ENCODE results near the gene GBGT1.

Gene GBGT1

DNA sequence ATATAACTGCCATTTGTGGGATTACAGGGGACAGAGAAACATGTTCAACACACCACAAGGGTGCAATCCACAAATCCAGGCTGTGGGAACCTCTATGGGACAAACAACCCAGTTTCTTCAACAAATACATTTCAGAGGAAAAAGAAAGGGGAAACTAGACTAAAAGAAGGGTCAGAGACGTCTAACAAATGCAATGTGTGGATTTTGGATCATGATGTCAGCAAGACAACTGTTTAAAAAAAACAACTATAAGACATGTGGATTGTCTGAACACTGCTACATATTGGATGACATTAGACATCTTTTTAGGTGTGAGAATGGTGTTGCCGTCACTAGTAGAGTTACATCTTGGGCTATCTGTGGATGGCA lies 38.8 kb downstream of the GBGT1 start:
- DNase-seq: no peak

DNA sequence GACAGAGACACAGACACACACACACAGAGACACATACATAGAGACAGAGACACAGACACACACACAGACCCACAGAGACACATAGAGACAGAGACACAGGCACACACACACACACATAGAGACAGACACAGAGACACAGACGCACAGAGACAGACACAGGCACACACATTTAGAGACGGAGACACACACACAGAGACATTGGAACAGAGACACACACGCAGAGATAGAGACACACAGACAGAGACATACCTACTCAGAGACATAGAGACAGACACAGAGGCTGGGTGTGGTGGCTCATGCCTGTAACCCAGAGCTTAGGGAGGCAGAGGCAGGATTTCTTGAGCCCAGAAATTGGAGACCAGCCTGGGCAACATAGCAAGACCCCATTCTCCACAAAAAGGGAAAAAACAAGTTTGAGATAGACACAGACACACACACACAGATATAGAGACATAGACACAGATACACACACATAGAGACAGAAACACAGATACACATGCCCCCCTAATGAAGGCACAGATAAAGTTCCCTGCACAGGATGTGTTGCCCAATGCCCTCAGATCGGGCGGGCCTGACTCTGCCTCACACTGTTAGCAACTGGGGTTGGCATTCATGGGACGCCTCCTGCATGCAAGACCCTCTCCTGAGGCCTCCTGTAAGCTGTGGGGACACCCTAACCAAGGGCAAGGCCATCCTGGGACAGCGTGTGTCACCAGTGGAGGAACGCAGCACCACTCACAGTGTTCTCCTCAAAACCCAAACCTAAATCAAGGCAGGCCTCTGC lies 39.4 kb downstream of the GBGT1 start:
- DNase-seq: no peak

DNA sequence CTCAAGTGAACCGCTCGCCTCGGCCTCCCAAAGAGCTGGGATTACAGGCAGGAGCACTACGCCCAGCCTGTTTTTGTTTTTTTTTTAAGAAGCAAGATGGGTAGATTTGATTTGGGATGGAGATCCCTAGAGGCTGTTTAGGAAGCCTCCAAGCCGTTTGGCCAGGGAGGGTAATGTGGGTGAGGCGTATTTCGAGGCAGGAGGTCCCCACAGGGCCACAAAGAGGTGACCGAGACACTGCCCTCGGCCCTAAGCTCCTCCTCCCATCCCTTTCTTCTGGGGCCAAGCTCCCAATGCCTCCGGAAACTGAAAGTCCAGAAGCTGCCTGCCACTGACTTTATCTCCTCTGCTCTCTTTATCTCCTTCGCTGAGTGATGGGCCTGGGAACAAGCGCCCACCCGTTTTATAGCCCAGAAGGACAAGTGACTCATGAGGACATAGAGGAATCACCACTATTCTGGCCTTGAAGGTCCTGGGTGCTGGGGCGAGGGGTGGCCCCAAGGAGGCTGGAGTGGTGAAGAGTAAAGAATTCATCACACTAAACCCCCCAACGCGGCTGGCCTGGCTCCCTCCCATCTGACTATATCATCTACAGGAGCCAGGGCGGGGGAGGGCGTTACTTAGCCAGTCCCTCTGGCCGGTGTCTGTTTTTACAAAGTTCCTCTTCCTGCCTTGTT lies 40.6 kb downstream of the GBGT1 start:
- no peak for DNase-seq

DNA sequence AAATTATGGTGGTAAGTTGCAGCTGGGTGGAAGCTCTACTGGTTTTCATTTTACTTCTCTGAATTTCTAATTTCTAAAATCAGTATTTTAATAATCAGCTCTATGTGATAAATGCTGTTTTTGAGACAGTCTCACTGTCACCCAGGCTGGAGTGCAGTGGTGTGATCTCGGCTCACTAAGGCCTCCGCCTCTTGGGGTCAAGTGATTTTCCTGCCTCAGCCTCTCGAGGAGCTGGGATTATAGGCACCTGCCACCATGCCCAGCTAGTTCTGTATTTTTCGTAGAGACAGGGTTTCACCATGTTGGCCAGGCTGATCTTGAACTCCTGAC lies 41.1 kb downstream of the GBGT1 start:
- no peak for DNase-seq

DNA sequence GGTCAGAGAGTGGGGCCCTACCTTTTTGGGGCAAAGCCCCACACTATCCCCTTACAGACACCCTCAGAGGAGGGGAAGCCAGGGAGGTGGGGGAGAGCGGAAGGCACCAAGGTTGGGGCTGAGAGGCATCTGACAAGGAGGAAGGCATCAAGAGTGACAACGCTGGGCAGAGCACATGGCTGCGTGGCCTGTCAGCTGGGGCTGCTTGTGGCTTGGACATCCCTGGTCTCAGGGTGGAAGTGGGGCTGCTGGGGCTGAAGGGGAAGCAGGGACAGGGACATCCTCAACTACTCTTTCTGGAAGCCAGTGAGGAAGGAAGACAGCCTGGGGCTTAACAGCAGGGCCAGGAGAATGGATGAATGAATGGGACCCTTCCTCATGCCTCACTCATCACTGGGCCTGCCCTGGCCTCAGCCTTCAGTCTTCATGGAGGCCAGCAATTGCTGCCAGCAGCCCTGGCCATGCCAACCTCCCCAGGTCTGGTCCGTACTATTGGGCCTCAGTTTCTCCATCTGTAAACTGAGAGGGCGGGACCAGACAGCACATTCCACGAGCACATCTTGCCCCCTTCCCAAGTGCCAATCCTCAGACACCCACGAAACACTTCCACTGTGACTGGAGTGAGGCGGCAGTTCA lies 41.7 kb downstream of the GBGT1 start:
- DNase-seq: no peak

DNA sequence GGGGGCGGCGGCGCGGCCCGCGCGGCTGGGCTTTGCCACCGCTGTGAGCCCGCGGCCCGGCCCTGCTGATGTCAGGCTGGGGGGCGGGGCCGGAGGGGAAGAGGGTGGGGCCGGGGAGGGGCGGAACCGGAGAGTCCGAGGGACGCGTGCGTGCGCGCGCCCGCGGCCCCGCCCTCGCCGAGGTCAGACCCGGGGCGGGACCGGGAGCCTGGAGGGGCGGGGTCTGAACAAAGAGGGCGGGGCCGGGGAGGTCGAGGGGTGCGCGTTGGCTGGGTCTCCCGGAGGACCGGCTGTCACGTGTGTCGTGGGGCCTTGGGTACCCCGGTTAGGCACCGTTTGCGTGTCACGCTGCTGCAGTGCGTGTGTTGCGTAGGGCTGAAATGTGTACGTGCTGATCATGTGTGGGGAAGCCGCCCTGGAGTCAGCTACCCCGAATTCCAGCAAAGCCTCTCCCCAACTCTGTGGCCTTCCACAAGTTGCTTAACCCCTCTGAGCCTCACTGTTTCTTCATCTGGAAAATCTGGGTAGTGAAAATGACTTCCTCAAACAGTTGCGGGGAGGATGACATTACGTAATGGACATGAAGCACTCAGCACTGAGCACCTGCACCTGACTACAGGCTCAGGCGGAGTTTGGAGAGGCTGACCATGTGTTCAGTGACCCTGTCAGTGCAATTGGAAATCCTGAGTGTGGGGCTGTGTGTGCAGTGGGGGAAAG lies 42.4 kb downstream of the GBGT1 start, which contains the start of gene RALGDS:
Gene RALGDS (minus strand): TSS at position 43 of the 717 bp plus-strand sequence. CDS start 86 bp downstream, outside the sequence.
- DNase-seq: peak; percentile 57

DNA sequence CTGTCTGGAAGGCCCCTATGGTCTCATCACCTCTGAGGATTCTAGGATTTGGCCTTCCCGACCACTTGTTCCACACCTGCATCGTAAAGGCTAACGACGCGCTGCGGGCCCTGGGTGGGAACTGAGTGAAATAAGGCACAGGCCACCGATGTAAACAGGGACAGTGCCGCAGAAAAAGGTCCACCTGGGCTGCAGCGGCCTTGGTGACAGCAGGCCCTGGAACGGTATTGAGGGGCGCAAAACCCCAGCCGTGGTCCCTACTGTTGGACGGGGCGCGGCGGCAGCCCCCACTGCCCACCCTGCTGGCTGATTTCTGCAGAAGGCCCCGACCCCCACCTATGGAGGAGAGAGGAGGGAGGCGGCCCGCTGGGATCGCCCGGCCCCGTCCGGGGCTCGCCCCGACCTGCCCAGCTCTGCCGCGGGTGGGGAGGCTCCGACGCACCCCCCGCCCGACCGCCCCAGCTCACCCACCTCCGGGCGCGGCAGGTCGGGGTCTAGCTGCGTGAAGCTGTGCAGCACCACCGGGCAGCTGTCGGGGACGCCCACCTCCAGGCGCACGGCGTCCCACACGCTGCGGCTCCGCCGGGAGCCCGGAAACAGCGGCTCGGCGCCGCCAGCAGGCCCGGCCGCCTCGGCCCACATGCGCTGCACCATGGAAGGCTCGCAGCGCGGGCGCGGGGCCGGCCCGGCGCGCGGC lies 43.1 kb downstream of the GBGT1 start:
- peak; percentile 11 for DNase-seq

DNA sequence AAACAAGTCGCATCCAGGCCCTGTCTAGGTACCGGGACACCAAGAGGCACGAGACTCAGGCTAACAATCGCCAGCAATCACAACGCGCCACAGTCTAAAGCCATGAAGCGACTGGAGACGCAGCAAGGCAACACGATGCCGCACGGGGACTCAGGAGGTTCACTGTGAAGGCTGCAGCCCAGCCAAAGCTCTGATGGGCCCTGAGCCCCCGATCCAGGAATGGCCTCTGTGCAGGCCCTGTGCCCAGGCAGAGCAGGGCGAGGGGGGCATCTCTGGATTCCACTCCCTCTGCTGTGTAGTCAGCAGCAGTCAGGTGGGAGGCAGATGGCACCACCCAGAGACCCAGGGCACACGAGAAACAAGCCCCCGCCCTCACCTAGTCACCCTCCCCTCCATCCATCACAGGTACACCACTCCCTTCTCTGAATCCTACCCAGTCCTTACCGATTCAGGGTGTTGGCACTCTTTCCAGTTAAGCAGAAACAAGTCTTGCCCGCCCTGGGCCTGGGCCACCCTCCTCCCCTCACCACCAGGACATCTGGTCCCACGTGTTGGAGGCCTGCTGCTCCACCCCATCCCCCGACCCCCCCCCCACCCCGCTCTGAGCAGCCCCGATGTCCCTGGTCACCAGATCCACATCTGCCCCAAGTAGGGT lies 43.7 kb downstream of the GBGT1 start:
- peak; percentile 20 for DNase-seq

DNA sequence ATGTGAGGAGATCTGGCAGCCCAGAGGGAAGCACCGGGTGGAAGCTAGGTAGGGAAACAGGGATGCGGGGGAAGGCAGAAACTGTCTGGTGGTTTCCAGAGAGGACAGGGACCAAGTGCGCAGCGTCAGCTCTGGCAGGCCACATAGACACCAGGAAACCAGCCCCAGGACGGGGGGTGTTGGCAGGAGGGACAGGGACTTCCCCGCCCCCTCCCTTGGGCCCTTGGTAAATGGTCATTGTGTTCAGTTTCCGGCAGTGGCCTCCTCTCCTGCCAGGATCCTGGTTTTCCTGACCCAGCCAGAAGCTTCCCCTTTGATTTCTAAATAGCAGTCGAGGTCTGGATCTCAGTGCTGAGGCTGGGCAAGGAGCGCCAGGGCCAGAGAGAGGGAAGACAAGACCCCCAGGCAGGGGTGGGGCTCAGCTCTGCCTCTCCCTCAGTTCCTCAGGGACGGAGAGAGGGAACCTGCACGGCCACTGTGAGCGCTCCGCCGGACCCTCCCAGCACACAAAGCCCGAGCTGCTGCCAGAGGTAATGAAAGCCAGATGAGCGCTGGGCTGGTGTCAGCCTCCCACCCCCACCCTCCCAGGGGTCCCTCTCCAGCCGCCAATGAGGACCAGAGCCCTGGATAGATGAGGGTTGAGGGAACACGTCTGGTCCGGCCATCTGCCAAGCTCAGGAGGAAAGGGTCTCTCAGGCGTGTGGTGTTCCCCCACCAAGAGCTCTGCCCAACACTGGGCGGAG lies 44.4 kb downstream of the GBGT1 start:
- DNase-seq: peak; percentile 42

DNA sequence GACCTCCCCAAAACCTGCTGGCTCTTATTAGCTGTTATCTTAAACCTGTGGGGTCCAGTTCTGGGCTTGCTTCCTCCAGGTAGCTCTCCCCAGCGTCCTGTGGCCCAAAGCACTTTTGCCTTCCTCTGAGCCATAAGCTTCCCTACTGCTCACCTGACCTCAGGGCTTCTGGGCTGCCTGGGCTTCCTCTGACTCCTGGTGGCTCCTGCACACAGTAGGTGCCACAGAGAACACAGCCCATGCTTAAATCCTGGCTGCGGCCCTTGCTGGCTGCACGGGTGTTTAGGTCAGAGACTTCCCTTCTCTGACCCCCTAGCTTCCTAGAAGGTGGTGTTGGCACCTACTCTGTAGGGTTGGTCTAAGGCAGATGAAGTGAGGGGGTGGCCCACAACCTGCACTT lies 45.1 kb downstream of the GBGT1 start:
- no peak for DNase-seq

DNA sequence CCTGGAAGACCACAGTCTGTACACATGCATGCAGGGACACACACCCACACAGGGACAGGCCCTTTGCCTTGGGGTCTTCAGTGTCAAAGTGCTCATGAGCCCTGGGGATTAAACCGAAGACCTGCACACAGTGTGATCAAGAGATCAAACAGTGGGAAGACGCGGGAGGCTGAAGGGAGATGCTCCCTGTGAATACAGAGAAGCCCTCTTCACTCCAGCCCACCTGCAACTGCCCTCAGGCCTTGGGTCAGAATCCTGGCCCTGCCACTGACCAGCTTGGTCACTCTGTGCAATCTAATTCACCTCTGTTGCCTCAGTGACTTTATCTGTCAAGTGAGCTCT lies 45.6 kb downstream of the GBGT1 start:
- DNase-seq: no peak

DNA sequence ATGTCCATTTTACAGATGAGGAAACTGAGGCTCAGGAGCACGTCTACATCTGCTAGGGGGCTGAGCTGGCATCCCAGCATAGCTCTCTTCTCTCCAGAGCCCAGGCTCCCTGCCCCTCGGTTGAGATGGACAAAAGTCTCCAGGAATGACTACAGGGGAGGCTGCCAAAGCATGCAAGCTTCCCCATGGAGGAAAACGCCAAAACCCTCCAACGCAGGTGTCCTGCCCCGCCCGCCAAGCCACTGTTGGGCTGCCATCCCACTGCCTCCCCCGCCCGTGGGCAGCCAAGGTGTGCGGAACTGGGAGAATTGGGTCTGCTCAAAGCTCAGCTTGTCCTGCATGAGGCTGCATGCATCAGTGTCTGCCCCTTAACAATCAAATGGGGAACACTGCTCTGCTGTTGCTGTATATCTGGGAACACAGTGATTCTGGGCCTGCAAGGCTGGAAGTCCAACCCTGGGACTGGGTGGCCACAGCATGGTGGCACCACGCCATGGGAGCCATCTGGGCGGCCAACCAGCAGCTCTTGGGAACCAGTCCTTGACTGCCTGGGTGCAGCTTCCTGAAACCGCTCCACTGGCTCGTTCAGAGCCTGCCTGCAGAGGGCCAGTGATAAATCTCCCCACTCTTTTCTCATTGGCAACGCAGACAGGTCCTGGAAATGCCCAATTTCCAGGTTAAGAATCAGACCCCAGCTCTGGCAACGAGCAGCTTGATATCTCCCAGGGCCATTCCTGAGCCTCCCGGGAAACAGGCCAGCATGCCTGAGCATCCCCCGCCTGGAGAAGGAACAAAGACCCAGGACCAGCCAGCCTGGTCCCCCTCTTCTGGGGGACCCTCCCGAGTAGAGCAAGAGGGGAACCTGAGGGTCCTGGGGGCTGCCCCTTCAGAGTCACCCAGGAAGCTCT lies 46.2 kb downstream of the GBGT1 start:
- DNase-seq: no peak

DNA sequence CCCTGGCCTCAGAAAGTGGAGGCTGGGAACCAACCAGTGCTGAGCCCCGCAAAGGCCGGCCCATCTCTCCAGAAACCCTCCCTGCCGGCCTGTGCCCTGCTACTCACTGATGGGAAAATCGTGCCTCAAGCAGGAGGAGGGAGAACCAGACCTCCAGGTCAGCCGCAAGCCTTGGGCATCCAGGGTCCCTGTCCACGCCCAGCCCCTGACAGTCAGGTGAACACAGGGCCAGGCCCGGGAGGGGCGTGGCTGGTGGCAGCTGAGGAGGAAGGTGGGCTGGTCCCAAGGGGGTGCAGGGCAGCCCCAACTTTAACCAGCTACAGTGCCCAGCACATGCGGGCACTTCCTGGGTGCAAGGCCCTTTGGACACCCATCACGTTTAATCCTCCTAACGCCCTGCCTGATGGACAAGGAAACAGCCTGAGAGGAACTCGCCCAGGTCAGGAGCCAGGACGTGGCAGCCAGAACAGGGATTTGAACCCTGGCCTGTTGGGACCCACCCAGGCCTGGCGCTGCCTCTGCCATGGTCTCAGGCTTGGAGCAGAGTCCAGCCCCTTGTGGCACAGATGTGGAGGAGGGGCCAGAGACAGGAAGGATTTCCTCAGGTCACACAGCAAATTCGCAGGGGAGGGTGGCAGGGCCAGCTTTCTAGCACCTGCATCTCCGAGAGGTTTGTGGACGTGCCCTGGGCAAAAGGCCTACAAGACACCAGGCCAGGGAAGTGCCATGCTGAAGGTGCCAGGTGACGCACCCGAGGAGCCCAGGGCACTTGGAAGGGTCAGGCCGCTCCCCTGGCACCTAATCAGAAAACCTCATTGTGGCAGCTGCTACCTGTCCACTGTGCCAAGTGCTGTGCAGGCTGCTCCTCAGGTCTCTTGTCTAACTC lies 47.1 kb downstream of the GBGT1 start:
- no peak for DNase-seq

DNA sequence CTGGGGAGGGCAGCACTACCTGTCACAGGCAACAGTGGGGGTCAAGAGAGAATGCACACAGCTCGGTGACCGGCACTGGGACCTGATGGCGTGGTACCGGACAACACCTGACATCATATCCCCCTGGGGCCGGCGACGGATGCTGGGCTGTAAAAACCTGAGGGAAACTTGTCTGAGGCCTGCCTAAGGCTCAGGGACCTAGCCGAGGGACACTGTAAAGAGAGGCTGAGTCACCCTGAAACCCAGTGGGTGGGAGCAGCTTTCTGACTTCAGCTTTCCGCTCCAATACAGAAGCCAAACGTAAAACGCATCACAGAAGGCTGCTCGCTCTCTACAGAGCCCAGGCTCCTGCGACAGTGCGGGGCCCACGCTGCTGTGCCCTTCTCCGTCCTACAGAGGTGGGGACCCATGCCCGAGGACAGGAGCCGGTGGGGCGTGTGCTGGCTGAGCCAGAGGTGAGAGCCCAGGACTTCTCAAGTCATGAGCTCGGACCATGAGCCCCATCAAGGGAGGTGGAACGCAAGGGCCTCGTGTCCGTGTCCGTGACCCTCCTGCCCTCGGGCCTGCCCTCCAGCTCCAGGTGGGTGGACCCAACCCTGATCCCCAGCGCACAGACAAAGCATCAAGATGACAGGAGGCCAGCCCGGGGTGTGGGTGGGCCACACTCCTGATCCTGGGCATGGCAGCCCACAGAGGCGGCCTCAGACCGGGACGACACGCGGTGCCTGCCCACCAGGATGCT lies 47.9 kb downstream of the GBGT1 start:
- no peak for DNase-seq

DNA sequence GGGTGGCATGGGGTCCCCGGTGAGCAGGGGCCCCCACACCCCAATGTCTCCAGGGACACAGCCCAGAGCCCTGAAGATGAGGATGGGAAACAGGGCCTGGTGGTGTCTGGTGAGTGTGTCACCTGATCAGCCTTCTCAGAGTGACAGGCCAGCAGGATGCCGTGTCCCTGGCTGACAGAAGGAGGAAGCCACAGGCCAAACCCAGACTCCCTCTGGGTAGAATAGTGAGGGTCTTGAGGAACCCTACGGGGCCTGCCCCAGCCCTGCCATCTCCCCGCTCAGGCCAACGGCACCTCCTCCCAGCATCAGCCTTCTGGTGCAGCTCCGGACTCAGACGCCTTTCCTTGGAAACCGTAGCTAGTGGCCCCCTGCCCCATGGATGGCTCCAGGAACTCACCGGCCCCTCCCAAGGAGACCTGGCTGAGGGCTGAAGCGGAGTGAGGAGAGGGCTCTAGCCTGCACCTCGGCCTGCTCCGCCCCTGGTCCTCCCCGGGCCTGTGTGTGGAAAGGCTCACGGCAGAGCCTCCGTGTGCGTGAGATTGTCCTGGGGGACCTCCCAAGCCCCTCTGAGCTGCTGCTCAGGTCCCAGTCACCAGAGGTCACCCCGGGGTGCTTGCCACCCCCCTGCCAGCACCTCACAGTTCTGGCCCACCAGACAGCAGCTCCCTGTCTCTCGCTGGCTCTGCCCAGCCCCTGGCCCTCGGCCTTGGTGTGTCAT lies 48.7 kb downstream of the GBGT1 start:
- DNase-seq: no peak

DNA sequence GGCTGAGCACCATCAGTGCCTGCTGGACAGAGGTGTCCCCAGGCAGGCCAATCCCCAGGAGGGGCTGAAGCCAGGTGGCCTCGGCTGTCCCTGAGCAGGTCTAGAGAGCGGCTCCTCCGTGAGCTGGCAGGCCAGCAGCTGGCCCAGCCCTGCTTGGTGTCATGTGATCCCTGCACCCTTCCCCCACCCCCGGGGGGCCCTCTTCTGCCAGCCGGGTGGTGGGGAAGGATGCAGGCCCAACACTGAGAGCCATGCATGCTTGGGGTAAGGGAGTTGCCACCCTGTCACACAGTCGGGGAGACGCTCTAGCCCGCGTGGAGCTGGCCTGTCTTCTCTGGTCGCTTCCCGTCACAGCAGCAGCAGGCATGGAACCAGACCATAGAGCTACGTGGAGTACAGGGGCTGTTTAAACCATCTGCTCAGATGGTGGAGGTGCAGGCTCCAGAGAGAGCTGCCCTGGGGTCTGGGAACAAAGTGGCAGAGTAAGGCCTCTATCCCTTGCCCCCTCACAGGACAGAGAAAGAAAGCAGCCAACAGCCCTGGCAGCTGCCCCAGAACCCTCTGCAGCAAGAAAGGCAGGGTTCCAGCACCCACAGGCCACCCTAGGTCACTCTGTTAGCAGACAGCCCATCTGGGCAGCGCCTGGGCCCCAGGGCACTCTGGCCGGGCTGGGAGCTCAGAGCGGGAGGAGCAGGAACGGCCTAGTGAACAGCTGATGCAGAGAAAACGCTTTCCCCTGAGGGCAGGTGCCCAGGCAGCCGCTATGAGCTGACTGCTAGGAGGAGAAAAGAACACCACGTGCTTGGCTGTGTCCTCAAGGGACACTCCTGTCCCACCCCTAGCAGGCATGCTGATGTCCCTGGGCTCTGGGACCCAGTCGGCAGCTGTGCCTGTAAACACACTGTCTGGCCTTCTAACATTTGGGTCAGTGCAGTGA lies 49.5 kb downstream of the GBGT1 start:
- DNase-seq: no peak

Data from DMS79 treated with DMSO at 0.1 percent for 48 hours (cell line).